GM19099 (cell line): ENCODE data around the gene LEP.

Experiments
- POLR2A ChIP-seq: IDR thresholded peaks from 3 replicates; pipeline ENCODE4 v1.6.1; 2011; ENCODE audit warnings: low read depth; ENCODE audit not compliant: insufficient read length; ENCODE audit errors: extremely low read depth

The LEP gene

GRCh38 chr7:128226132-128226980, 14.7 kb upstream of the LEP start:
- no peak for TF ChIP-seq POLR2A

DNA sequence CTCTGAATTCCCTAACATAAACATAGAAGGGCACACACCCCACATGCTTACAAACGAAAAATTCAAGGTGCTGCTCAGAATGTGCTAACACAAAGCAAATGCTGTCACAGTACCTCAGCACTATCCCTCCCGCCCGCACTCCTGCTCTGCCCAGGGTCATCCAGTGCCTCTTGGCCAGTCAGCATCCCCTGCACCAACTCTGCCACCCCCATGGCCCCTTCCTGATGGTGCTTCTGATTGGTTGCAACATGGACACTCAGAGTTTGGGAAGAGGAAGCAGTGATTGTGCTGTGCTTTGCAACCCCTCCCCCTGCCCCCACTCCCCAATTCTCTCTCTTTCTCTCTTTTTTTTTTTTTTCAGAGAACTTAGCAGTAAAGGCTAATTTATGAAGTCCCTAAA, 13.8 kb upstream of the LEP start:
- TF ChIP-seq POLR2A: no peak

GRCh38 chr7:128231021-128231420, 10.1 kb upstream of the LEP start:
- no peak for TF ChIP-seq POLR2A

- no peak for TF ChIP-seq POLR2A
Measured at GRCh38 chr7:128231677-128232076, 9.4 kb upstream of the LEP start.

DNA sequence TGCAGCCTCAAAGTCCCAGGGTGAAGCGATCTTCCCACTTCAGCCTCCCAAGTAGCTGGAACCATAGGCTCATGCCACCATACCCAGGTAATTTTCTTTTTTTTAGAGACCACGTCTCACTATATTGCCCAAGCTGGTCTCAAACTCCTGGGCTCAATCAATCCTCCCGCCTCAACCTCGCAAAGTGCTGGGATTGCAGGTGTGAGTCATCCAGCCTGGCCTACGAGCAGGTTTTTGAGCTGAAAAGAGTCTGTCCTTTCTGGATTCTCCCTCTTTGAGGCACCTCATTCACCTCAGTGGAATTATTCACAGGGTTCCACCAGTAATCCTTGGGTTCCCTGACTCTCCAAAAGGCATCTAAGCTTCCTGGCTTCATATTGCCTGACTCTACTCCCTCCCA, 7.6 kb upstream of the LEP start:
- no peak for TF ChIP-seq POLR2A

DNA sequence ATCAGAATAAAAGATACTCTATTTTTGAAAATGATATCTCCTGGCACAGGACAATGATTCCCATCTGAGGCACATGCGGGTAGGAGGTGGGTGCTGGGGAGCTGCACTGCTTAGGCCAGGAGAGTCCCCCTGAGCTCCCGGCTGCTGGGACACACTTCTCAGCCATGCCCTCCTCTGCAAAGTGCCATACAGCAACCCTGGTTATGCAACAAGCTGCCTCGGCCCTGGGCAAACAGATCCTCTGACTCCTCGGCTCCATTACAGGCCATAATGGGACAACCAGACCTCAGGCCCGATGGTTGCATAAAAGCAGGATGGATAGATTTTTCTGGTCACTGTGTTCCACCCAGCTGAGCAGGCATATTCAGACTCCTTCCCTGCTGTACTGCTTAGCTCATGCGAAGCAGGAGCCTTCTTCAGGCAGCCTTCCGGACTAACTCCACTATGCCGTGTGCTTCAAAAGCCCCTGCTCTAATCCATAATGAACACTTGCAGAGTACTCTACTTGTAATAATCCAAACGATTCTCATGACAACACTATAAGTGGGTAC, 6.5 kb upstream of the LEP start:
- no peak for TF ChIP-seq POLR2A

- TF ChIP-seq POLR2A: no peak
Measured at GRCh38 chr7:128235471-128235870, 5.6 kb upstream of the LEP start.

DNA sequence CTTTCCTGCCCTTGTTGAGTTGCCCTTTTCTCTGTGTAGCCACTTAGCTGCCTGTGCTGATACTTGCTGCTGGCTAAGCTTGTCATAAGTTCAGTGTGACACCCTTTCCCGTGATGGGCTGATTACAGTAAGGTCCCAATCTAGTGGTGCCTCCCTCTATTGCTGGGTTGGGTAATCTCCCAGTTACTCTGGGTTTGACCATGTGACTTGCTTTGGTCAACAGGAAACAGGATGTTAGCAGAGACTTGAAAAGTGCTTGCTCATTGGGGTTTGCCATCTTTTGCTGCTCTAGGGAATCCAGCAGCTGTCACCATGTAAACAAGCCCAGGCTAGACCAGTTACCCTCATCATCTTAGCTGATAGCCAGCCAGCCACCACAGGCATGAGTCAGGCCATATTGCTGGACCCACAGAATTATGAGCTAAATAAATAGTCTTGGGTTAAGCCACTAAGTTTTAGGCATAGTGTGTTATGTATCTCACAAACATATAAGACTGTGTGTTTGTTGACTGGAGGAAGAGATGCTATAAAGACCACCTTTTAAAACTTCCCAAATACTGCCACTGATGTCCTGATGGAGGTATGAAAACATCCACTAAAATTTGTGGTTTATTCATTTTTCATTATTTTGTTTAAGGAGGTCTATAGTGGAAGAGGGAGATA, 4.0 kb upstream of the LEP start:
- TF ChIP-seq POLR2A: no peak

- TF ChIP-seq POLR2A: no peak
Measured at GRCh38 chr7:128242661-128243060, 1.6 kb downstream of the LEP start.

GRCh38 chr7:128243273-128243672, 2.2 kb downstream of the LEP start:
- TF ChIP-seq POLR2A: no peak

GRCh38 chr7:128244861-128245260, 3.8 kb downstream of the LEP start:
- no peak for TF ChIP-seq POLR2A

DNA sequence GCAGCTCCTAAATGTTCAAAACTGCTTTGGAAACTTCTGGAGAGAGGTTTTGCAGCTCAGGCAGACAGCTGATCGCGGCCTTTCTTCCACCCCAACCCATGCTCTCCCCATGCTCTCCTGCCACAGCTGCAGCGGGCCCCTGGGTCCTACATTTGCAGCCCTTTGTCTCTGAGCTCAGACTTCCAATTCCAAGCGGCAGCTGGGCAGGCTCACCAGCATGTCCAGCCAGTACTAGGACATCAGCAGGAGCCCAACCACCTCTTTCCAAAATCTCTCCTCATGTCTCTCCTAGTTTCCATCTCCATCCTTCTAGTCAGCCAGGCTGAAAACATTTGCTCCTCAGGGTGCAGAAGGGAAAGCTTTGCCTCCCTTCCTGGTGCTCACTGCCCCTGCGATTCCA, 6.0 kb downstream of the LEP start:
- no peak for TF ChIP-seq POLR2A

DNA sequence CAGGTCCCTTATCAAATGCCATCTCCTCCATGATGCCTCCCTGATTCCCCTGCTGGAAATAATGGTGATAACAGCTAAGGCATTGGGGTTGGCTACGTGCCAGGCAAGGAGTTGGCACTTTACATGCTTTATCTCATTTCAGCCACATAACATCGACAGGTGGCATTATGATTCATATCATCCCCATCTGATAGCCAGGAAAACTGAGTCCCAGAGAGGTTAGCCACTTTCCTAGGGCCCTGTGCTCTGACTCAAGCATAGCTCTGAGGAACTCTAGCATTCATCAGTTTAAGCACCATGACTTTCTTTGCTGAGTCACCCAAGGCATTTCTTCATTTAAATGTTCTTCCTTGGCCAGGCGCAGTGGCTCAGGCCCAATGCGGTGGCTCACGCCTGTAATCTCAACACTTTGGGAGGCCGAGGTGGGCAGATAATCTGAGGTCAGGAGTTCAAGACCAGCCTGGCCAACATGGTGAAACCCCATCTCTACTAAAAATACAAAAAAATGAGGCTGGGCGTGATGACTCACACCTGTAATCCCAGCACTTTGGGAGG, 6.6 kb downstream of the LEP start:
- no peak for TF ChIP-seq POLR2A

DNA sequence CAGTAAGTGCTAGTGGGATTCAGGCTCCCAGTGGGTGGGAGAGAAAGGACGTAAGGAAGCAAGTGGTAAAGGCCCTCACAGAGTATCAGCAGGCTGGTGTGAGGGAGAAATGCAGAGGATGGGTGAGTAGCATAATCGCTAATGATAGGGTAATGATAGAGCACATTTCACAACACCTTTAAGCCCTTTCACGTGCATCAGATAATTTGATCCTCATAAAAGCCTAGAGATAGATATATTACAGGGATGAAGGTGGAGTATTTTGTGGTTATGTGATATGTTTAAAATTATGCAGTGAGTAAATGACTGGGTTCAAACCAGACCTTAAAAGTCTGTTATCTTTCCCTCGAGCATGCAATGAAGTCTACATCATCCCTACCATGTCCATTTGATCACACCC, 10.3 kb downstream of the LEP start:
- no peak for TF ChIP-seq POLR2A

- TF ChIP-seq POLR2A: no peak
Measured at GRCh38 chr7:128253701-128254100, 12.6 kb downstream of the LEP start.

- TF ChIP-seq POLR2A: no peak
Measured at GRCh38 chr7:128254470-128254869, 13.4 kb downstream of the LEP start.

DNA sequence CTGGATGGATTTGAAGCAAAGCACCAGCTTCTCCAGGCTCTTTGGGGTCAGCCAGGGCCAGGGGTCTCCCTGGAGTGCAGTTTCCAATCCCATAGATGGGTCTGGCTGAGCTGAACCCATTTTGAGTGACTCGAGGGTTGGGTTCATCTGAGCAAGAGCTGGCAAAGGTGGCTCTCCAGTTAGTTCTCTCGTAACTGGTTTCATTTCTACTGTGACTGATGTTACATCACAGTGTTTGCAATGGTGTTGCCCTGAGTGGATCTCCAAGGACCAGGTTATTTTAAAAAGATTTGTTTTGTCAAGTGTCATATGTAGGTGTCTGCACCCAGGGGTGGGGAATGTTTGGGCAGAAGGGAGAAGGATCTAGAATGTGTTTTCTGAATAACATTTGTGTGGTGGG, 14.2 kb downstream of the LEP start:
- TF ChIP-seq POLR2A: no peak

DNA sequence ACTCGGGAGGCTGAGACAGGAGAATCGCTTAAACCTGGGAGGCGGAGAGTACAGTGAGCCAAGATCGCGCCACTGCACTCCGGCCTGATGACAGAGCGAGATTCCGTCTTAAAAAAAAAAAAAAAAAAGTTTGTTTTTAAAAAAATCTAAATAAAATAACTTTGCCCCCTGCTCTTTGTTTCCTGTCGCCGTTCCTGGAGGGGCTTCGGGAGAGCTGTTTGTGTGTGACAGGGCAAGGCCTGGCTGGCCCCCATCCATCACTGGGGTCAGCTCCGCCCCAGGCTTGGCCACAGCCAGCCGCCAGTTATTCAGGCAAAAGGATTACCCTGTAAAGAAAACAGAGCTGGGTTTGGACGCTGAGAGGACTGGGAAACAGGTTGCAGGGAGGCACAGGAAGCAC, 16.4 kb downstream of the LEP start:
- TF ChIP-seq POLR2A: no peak
